Measurements from ENCODE around the gene PIGU. TPM values are rescaled to one million over a fixed set of nuclear protein-coding genes. Genes with fewer than 3 reads are reported as not detected.

Gene PIGU
- total and polyA plus RNA-seq, 2 of the 13 experiments (the other 11 are each of a cell fraction or from before 2014, with no cell fraction given), result 45.5 to 231 TPM

DNA sequence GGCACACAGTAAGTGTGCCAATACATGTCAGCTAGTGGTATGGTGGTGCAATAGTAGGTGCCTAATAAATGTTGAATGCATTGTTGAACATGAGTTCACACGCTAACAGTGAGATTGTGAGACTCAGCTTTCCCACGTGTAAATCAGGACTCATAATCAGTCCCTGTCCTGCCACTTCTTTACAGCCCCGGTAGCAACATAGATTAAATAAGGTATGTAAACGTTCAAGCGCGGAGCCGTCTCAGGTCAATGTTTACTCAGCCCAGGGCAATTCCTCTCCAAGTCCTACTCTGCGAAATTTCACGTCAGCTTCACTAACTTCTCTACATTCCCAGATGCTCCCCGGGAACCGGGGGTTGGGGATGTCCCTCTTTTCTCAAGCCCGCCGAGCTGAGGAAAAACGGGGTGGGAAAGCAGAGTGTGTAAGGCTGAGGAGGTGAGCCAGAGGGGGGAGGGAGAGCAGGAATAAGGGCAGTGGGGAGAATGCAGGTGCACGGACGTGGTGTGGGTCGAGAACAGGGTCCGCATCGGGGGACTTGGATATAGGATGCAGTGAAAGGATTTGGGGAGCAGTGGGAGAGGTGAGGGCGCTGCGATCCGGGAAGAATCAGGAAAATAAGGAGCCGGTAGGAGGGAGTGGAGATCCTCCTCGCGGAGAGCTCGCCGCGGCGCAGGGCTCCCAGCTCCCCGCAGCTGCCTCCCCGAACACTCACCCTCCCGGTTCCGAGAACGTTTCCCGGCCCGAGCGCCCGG lies 26.7 kb upstream of the PIGU start (continued):
- TF ChIP-seq, protein P1, sequence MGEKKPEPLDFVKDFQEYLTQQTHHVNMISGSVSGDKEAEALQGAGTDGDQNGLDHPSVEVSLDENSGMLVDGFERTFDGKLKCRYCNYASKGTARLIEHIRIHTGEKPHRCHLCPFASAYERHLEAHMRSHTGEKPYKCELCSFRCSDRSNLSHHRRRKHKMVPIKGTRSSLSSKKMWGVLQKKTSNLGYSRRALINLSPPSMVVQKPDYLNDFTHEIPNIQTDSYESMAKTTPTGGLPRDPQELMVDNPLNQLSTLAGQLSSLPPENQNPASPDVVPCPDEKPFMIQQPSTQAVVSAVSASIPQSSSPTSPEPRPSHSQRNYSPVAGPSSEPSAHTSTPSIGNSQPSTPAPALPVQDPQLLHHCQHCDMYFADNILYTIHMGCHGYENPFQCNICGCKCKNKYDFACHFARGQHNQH (CRISPR knock-in tag; IDR thresholded peaks at IDR 0.05), result peak; percentile 86
- TF ChIP-seq ZNF660 (CRISPR knock-in tag; IDR thresholded peaks at IDR 0.05; ENCODE audit: borderline replicate concordance, low read depth) (no peak), CEBPG (CRISPR knock-in tag; IDR thresholded peaks at IDR 0.05) (no peak; the same call in 1 of the 2 replicates), SRSF9 (IDR thresholded peaks at IDR 0.05; ENCODE audit: borderline replicate concordance, insufficient read depth, low read depth, low read length, poor library complexity, severe bottlenecking) (no peak), DR1 (CRISPR knock-in tag; IDR thresholded peaks at IDR 0.05) (no peak), TGIF2 (CRISPR knock-in tag; IDR thresholded peaks at IDR 0.05) (no peak; the same call in 1 of the 2 replicates), HOXA3 (CRISPR knock-in tag; IDR thresholded peaks at IDR 0.05) (no peak; the same call in 1 of the 2 replicates), ZNF615 (CRISPR knock-in tag; IDR thresholded peaks at IDR 0.05; ENCODE audit: borderline replicate concordance) (0 out of 2 replicates have a peak, but pooled peaks have one; percentile 61), CHCHD3 (CRISPR knock-in tag; IDR thresholded peaks at IDR 0.05) (no peak), ZNF326 (CRISPR knock-in tag; IDR thresholded peaks at IDR 0.05; ENCODE audit: borderline replicate concordance) (peak; percentile 21; the same call in 1 of the 2 replicates), SPEN (CRISPR knock-in tag; IDR thresholded peaks at IDR 0.05; ENCODE audit: low read depth) (peak; percentile 68; the same call in 1 of the 2 replicates), TAF15 (IDR thresholded peaks at IDR 0.05; ENCODE audit: low read depth, low read length, poor library complexity, severe bottlenecking) (peak; percentile 17), RBFOX2 (IDR thresholded peaks at IDR 0.05; ENCODE audit: low read depth, low read length) (no peak), FOXC1 (CRISPR knock-in tag; IDR thresholded peaks at IDR 0.05; ENCODE audit: borderline replicate concordance) (peak; percentile 74), PTBP1 (IDR thresholded peaks at IDR 0.05; ENCODE audit: low read depth, low read length, poor library complexity, severe bottlenecking) (no peak), POGZ (CRISPR knock-in tag; IDR thresholded peaks at IDR 0.05) (no peak), HMGA1 (CRISPR knock-in tag; conservative IDR thresholded peaks at IDR 0.05) (no peak; the same call in 1 of the 2 replicates)
- TF ChIP-seq, protein P2, sequence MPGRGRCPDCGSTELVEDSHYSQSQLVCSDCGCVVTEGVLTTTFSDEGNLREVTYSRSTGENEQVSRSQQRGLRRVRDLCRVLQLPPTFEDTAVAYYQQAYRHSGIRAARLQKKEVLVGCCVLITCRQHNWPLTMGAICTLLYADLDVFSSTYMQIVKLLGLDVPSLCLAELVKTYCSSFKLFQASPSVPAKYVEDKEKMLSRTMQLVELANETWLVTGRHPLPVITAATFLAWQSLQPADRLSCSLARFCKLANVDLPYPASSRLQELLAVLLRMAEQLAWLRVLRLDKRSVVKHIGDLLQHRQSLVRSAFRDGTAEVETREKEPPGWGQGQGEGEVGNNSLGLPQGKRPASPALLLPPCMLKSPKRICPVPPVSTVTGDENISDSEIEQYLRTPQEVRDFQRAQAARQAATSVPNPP (CRISPR knock-in tag; IDR thresholded peaks at IDR 0.05), result peak; percentile 60; the same call in 1 of the 2 replicates
- TF ChIP-seq, protein P3, sequence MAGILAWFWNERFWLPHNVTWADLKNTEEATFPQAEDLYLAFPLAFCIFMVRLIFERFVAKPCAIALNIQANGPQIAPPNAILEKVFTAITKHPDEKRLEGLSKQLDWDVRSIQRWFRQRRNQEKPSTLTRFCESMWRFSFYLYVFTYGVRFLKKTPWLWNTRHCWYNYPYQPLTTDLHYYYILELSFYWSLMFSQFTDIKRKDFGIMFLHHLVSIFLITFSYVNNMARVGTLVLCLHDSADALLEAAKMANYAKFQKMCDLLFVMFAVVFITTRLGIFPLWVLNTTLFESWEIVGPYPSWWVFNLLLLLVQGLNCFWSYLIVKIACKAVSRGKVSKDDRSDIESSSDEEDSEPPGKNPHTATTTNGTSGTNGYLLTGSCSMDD (CRISPR knock-in tag; IDR thresholded peaks at IDR 0.05), result no peak
- TF ChIP-seq, protein P4, sequence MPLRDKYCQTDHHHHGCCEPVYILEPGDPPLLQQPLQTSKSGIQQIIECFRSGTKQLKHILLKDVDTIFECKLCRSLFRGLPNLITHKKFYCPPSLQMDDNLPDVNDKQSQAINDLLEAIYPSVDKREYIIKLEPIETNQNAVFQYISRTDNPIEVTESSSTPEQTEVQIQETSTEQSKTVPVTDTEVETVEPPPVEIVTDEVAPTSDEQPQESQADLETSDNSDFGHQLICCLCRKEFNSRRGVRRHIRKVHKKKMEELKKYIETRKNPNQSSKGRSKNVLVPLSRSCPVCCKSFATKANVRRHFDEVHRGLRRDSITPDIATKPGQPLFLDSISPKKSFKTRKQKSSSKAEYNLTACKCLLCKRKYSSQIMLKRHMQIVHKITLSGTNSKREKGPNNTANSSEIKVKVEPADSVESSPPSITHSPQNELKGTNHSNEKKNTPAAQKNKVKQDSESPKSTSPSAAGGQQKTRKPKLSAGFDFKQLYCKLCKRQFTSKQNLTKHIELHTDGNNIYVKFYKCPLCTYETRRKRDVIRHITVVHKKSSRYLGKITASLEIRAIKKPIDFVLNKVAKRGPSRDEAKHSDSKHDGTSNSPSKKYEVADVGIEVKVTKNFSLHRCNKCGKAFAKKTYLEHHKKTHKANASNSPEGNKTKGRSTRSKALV (CRISPR knock-in tag; IDR thresholded peaks at IDR 0.05), result no peak
- TF ChIP-seq, protein P5, sequence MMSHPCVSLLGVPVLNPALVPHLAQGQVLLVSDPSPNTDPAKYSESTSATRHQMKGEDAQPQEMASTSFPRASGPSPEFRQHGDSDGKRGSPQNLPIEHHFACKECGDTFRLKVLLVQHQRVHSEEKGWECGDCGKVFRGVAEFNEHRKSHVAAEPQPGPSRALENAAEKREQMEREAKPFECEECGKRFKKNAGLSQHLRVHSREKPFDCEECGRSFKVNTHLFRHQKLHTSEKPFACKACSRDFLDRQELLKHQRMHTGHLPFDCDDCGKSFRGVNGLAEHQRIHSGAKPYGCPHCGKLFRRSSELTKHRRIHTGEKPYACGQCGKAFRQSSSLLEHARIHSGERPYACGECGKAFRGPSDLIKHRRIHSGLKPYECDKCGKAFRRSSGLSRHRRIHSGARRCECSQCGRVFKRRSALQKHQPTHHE (CRISPR knock-in tag; IDR thresholded peaks at IDR 0.05; ENCODE audit: borderline replicate concordance), result no peak
- TF ChIP-seq, protein P6, sequence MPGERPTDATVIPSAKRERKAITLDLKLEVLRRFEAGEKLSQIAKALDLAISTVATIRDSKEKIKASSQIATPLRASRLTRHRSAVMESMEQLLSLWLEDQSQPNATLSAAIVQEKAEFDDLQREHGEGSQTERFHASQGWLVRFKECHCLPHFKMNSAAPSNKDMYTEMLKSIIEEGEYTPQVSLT (CRISPR knock-in tag; IDR thresholded peaks at IDR 0.05; ENCODE audit: borderline replicate concordance, low read depth), result no peak
